Stimulated activated naive CD8-positive, alpha-beta T cell treated with anti-CD3 and anti-CD28 coated beads, Interleukin-15, amount 100 ng/mL, for 72 hours (primary cell): ENCODE results near the gene XPO1.

Source experiments
- ATAC-seq: fragments of 150-1000 bp; cut with Tn5 transposase; 2 replicates; pipeline ENCODE4 v1.10.0; 2021; ENCODE audit warnings: mild to moderate bottlenecking, moderate library complexity
- DNase-seq, 2 donors: peaks; one replicate each; pipeline ENCODE4 v3.0.0; 2021 to 2022
- H3K27ac Mint-ChIP-seq, 2 donors: one replicate each; pipeline ENCODE4 v1.8.0; 2022; ENCODE audit warnings: mild to moderate bottlenecking in 2 of 2, mixed read lengths in 2 of 2, moderate library complexity in 2 of 2
- H3K27me3 Mint-ChIP-seq: one replicate; pipeline ENCODE4 v1.8.0; 2022; ENCODE audit warnings: mixed read lengths
- H3K4me1 Mint-ChIP-seq: one replicate; pipeline ENCODE4 v1.8.0; 2022; ENCODE audit warnings: mild to moderate bottlenecking, mixed read lengths
- H3K4me3 Mint-ChIP-seq, 2 donors: one replicate each; pipeline ENCODE4 v1.8.0; 2022; ENCODE audit warnings: mild to moderate bottlenecking in 2 of 2, mixed read lengths in 2 of 2, moderate library complexity in 1 of 2
- H3K9me3 Mint-ChIP-seq, 2 donors: one replicate each; pipeline ENCODE4 v1.8.0; 2022; ENCODE audit warnings: mixed read lengths in 2 of 2

Gene XPO1

GRCh38 chr2:61434314-61434713, 103.8 kb downstream of the XPO1 start:
- ATAC-seq (no peak), DNase-seq (no peak)
- Mint-ChIP-seq H3K4me3 (no peak overlapping the region), H3K9me3 (peaks cover 9 to 11% of the 10 kb centered on the region in 2 donors), H3K27ac (no peak overlapping the region), H3K27me3 (no peaks in the 10 kb centered on the region), H3K4me1 (peaks cover 60% of the 10 kb centered on the region)

GRCh38 chr2:61433606-61434005, 104.5 kb downstream of the XPO1 start:
- H3K27me3 Mint-ChIP-seq, result no peaks in the 10 kb centered on the region
- H3K4me1 Mint-ChIP-seq, result peaks cover 55% of the 10 kb centered on the region
- ATAC-seq (no peak), DNase-seq (no peak)
- peaks cover 9 to 11% of the 10 kb centered on the region in 2 donors for H3K9me3 Mint-ChIP-seq
- H3K4me3 Mint-ChIP-seq, result no peak overlapping the region
- no peak overlapping the region for H3K27ac Mint-ChIP-seq

- ATAC-seq, result no peak
- Mint-ChIP-seq H3K4me3 (no peak overlapping the region), H3K4me1 (peaks cover 56% of the 10 kb centered on the region), H3K27me3 (no peaks in the 10 kb centered on the region), H3K27ac (no peak overlapping the region), H3K9me3 (peaks cover 9 to 11% of the 10 kb centered on the region in 2 donors)
- no peak for DNase-seq
These were observed 105.2 kb downstream of the XPO1 start for GRCh38 chr2:61432990-61433389.

GRCh38 chr2:61431345-61431744, 106.8 kb downstream of the XPO1 start:
- ATAC-seq, result no peak
- H3K27ac Mint-ChIP-seq, result no peak overlapping the region
- no peak for DNase-seq

More at GRCh38 chr2:61431345-61431744, 106.8 kb downstream of the XPO1 start:
- no peak overlapping the region for H3K4me3 Mint-ChIP-seq
- peaks cover 59% of the 10 kb centered on the region for H3K4me1 Mint-ChIP-seq
- H3K9me3 Mint-ChIP-seq, result peaks cover 0 to 3% of the 10 kb centered on the region in 2 donors
- H3K27me3 Mint-ChIP-seq, result no peaks in the 10 kb centered on the region
